Skeletal muscle cell (primary cell): ENCODE results near the gene PPM1F.

Source experiments
- DNase-seq: peaks from one replicate; pipeline ENCODE4 v3.0.0-alpha.2; 2010; ENCODE audit warnings: low read depth
- H3K4me3 ChIP-seq: 2 replicates; pipeline ENCODE4 v1.5.1; 2011; ENCODE audit warnings: low read depth, mild to moderate bottlenecking, control low read depth, low read length, moderate library complexity

PPM1F gene

GRCh38 chr22:21961886-21962654, 9.4 kb upstream of the PPM1F start:
- H3K4me3 ChIP-seq = no peak overlapping the region
- no peak for DNase-seq

GRCh38 chr22:21961127-21961867, 8.6 kb upstream of the PPM1F start:
- no peak for DNase-seq
- H3K4me3 ChIP-seq = no peak overlapping the region

GRCh38 chr22:21960200-21961126, 7.8 kb upstream of the PPM1F start:
- DNase-seq = no peak
- no peak overlapping the region for H3K4me3 ChIP-seq

GRCh38 chr22:21959274-21960074, 6.8 kb upstream of the PPM1F start:
- no peak overlapping the region for H3K4me3 ChIP-seq
- DNase-seq = no peak

GRCh38 chr22:21958360-21959273, 6.0 kb upstream of the PPM1F start:
- H3K4me3 ChIP-seq = no peak overlapping the region
- DNase-seq = no peak

- H3K4me3 ChIP-seq = peak overlapping the region; percentile 80
- no peak for DNase-seq
These were observed 650 bp downstream of the PPM1F start for GRCh38 chr22:21951931-21952465.

- no peak overlapping the region for H3K4me3 ChIP-seq
- no peak for DNase-seq
These were observed 1.6 kb downstream of the PPM1F start for GRCh38 chr22:21951062-21951461.

GRCh38 chr22:21949948-21950347, 2.7 kb downstream of the PPM1F start:
- DNase-seq = no peak
- no peak overlapping the region for H3K4me3 ChIP-seq

- DNase-seq = no peak
- no peak overlapping the region for H3K4me3 ChIP-seq
These were observed 3.1 kb downstream of the PPM1F start for GRCh38 chr22:21949569-21949918.

- no peak overlapping the region for H3K4me3 ChIP-seq
- no peak for DNase-seq
These were observed 3.7 kb downstream of the PPM1F start for GRCh38 chr22:21948824-21949568.

- no peak for DNase-seq
- H3K4me3 ChIP-seq = no peak overlapping the region
These were observed 4.3 kb downstream of the PPM1F start for GRCh38 chr22:21948390-21948789.

- DNase-seq = no peak
These were observed 5.3 kb downstream of the PPM1F start for GRCh38 chr22:21947040-21948014.

GRCh38 chr22:21946262-21946925, 6.3 kb downstream of the PPM1F start:
- H3K4me3 ChIP-seq = no peak overlapping the region
- DNase-seq = no peak

More at GRCh38 chr22:21947040-21948014, 5.3 kb downstream of the PPM1F start:
- no peak overlapping the region for H3K4me3 ChIP-seq

GRCh38 chr22:21945453-21946261, 7.0 kb downstream of the PPM1F start:
- no peak for DNase-seq
- H3K4me3 ChIP-seq = no peak overlapping the region

- no peak overlapping the region for H3K4me3 ChIP-seq
- DNase-seq = no peak
These were observed 7.8 kb downstream of the PPM1F start for GRCh38 chr22:21944871-21945270.
